NCI-H2227 (cell line): ENCODE results near the gene PLCD3.

Experiments used
- DNase-seq: peaks from one replicate; lab custom pipeline; 2025; ENCODE audit not compliant: unreplicated experiment; lab: John Stamatoyannopoulos, UW

PLCD3 gene, protein sequence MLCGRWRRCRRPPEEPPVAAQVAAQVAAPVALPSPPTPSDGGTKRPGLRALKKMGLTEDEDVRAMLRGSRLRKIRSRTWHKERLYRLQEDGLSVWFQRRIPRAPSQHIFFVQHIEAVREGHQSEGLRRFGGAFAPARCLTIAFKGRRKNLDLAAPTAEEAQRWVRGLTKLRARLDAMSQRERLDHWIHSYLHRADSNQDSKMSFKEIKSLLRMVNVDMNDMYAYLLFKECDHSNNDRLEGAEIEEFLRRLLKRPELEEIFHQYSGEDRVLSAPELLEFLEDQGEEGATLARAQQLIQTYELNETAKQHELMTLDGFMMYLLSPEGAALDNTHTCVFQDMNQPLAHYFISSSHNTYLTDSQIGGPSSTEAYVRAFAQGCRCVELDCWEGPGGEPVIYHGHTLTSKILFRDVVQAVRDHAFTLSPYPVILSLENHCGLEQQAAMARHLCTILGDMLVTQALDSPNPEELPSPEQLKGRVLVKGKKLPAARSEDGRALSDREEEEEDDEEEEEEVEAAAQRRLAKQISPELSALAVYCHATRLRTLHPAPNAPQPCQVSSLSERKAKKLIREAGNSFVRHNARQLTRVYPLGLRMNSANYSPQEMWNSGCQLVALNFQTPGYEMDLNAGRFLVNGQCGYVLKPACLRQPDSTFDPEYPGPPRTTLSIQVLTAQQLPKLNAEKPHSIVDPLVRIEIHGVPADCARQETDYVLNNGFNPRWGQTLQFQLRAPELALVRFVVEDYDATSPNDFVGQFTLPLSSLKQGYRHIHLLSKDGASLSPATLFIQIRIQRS

DNA sequence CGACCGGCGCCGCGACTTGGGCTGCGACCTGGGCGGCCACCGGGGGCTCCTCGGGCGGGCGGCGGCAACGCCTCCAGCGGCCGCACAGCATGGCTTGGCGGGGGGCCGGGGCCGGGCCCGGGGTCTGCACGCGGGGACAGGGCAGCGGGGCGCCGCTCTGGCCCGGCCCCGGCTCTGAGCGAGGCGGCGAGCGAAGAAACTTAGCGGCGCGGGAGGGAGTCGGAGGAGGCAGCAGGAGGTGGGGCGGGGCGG is at the start of gene PLCD3:
Gene PLCD3 (minus strand): TSS at position 196 of the 252 bp plus-strand sequence. CDS start 105 bp downstream, at position 91.
- DNase-seq = no peak

DNA sequence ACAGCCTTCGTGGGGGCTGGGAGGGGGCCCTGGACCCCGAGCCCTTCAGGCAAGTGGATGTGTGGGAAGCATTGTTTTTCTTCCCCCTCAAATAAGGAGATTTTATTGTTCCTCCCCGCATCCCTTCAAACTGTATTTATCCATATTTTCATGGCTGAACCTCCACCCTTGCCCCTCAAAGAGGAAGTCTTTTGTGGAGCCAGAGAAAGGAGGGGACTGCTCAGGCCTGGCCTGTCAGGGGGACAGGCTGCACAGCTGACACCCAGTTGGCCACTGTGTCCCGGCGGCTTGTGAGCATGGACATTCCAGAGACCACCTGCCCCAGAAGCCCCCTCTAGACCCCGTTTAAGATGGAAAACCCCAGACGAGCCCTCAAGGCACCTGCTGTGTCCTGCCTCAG is 45.2 kb upstream of the PLCD3 start:
- DNase-seq = no peak

DNA sequence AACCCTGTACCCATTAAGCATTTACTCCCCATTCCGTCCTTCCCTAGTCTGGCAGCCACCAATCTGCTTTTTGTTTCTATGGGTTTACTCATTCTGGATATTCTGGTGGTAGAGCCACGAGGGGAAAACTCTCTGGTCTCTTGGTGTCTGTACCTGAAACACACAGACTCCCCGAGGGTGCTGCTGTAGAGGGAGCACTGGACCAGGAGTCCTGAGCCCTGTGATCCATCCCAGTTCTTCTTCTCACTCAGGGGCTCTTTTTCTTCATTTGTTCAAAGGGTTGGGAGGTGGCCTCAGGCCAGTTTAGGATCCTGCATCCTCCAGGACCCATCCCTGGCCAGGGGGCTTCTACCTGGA is 43.4 kb upstream of the PLCD3 start:
- DNase-seq = no peak

DNA sequence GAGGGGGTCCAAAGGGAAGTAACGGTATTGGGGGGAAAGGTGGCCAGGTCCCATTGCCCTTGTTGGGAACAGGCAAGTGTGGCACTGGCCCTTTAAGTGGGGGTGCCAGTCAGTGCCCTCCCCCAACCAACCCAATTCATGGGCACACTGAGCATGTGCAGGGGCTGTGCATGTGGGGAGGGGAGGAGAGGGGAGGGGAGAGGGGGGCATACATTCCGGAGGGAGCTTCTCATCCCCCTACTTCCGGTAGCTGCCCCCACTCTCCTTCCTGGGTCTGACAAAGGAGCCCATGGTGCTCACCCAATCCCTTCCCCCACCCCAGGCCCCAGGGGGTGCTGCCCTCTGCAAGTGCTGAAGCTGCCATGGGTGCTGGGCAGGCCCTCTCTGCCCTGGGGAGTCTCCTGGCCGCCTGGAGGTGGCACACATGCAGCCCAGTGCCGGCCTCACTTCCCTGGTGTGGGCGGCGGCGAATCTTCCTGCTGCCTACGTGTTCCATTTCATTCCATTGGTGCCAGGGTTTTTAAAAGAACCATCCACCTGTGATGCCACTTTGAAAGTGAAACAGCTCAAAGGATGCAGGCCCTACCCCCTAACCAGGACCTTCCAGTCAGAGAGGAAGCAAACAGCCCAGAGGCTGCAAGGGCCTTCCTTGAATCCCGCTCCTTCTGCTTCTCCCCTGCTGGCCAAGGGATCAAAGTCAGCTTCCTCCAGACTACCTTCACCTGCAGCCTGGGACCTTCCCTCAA is 40.4 kb upstream of the PLCD3 start:
- peak; percentile 79 for DNase-seq

DNA sequence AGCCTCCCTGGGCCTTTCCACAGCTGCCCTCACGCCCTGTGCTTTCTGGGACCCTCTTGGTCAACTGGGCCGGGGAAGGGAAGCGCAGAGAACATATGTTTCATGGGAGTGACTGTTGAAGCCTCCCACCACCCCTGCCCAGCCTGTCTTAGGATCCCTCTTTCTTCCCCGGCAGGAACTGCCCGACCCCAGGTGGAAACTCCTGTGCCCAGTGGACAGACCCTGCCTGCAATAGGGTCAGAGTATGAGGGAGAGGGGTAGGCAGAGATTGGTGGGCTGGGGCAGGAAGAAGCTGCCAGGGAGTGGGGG is 39.9 kb upstream of the PLCD3 start:
- no peak for DNase-seq

DNA sequence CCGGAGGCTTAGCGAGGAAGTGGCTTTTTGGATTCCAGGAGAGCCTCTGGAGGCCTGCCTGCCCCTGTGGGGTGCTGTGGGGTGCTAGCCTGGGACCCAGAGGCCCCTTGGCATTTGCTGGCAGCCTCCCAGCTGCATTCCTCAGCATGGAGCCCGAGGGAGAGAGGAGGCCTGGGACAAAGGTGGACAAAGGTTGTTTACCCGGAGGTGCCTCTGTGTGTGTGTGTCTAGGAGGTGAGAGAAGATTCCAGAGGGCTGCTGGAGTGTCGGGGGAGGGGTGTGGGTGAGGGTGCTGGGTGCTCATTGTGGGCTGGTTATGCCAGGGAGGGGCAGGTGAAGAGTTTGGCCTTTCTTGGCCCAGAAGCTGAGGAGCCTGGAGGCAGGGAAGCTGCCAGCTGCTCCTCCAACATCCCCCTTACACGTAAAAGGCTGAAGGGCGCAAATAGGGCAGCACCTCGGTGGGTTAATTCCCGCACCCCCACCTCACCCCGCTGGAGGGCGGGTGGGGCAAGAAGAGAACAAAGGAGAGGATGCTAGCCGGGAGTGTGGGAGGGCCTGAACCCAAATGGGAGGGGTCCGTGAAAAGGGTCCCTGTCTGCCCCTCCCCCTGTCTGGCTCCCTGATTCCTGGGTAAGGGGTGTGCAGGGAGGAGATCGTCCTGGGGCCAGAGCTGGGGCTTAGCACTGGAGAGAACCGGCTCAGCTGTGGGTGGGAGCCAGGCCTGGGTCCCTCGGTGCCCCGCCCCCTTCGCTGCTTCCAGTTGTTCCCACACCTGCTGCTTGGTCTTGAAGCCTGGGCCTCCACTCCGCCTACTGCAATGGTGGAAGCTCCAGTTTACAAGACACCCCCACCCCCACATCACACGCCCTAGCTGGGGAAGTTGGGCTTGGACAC is 39.3 kb upstream of the PLCD3 start:
- DNase-seq = peak; percentile 82

DNA sequence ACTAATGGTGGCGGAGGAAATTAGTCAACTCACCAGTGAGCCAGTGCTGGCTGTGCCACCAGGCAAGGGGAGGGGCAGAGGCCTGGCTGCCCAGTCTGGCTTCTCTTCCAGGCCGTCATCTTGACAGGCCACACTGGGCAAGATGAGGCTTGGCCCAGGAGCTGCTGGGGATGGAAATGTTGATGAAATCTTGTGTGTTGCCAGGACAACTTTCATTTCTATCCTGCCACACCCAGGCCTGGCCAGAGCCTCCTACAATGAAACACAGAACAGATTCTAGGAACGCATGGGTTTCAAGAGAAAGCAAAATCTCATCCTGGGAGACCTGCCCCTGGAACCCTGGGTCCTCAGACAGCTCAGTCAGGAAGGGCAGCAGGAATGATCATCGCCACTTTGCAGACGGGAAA is 38.6 kb upstream of the PLCD3 start:
- DNase-seq = no peak

DNA sequence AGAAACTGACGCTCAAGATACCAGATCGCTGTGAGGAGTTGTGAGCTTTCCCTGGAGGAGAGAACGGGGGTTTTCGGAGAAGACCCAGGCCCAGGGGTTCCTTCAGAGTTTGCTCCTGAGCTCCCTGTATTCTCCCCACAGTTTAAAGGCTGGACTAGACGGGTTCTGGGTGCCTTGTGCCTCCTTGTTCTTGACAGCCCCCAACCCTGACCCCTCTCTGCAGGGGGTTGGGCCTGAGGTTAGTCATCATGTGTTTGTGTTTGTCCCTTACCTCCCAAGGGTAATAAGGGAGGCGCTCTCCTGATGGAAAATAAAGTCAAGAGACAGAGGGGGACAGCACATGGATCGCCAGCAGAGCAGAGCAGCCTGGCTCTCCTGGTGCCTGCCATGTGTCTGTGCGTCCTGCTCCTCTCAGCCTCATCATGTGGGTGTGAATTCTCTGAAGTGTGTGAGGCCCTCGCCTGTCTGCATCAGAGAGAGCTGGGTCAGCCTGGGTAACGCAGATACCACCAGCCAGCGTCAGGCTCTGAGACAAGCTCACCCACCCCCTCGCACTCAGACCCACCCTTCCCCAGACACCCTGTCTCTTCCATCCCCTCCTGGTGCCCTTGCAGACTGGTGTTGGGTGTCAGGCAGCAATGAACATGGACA is 38.1 kb upstream of the PLCD3 start:
- no peak for DNase-seq

DNA sequence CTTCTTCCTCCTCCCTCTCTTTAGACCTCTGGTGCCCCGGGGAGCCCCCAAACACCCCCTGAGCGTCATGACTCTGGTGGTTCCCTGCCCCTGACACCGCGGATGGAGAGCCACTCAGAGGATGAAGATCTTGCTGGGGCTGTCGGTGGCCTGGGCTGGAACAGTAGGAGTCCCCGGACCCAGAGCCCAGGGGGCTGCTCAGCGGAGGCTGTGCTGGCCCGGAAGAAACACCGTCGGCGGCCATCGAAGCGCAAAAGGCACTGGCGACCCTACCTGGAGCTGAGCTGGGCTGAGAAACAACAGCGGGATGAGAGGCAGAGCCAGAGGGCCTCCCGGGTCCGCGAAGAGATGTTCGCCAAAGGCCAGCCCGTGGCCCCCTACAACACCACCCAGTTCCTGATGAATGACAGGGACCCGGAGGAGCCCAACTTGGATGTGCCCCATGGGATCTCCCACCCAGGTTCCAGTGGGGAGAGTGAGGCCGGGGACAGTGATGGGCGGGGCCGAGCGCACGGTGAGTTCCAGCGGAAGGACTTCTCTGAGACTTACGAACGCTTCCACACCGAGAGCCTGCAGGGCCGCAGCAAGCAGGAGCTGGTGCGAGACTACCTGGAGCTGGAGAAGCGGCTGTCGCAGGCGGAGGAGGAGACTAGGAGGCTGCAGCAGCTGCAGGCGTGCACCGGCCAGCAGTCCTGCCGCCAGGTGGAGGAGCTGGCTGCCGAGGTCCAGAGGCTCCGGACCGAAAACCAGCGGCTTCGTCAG is 36.9 kb upstream of the PLCD3 start:
- DNase-seq = no peak

DNA sequence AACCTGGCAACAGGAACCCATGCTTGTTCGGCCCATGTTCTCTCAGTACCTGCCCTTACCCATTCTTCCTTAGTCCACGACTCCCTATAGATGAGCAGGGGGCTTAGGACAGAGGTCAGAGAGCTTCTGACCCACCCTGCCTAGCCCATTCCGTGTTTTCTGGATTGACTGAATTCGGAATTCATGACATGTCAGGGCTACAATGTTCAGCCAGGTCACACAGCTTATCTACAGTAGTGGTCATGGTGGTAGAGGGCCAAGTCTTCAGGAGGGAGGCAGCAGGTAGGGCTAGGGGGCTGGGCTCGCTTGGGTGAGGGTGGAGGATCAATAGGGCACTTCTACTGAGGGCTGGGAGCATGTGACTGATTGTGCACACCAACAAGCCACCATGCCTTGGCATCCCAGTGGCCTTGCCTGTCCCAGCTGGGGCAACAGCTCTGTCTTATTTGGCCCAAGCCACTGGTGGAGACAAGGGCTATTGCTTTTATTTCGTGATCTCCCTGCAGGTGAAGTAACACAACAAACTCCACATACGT is 32.5 kb upstream of the PLCD3 start:
- DNase-seq = no peak

DNA sequence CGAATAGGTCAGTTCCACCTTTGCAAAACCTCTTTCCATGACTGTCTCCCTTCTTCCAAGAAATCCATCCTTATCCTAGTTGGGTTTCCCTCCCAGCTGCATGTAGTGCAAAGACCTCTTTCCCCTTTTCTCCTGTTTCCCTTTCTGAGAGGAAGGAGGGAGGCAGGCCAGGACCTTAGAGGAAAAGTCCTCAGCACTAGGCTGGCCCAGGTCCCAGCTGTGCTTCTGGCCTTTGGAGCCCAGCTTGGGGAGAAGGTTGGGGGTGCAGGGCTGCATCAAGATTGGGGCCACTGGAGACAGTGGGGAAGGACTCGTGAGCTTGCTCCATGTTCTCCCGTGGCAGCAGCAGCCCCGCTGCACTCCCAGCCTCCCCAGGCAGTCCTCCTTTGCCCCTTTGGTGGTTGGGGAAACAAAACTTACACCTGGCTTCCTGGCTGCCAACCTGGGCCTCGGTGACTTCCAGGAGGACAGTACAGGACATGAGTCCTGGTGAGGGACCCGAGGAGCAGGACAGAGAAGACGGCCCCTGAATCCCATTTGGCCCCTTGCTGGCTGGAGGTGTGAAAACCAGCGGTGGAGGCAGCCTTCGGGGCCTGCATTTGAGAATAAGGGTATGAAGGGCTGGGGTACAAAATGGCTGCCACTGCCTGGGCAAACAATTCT is 29.8 kb upstream of the PLCD3 start:
- DNase-seq = no peak

DNA sequence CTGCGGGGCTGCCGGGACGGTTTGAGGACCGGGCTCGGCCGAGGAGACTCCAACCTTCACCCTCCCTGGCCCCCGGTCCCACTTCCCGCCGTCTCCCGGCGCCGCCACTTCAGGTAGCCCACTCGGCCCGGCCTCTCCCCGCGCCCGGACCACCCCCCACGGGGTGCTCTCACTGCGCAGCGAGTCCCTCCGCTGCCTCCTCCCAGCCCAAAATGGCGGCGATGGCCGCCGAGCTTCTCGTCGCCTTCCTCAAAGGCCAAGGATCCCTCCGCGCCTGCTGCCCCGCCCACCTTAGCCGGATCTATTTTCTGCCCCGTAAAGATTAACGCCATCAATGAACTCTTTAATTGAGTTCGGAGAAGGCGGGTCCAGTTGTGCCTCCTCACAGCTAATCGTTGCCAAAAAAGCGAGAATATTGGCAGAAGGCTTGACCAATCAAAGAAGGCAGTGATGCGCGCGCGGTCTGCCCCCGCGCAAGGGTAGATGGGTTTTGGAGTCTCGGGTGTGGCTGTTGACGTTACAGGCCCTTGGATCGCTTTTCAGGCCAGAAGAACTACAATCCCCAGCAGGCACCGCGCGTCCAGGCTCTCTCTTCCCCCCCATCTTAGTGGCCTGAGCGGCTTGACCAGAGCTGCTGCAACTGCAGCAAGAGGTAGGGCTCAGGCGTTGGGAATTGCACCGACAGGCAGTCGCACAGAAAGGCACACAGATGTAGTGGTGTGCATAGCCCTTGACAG is 29.1 kb upstream of the PLCD3 start, which contains the start of gene HEXIM2:
Gene HEXIM2 (plus strand): TSS at position 588 of the 737 bp plus-strand sequence. CDS start 919 bp downstream, outside the sequence.
- peak; percentile 100 for DNase-seq

DNA sequence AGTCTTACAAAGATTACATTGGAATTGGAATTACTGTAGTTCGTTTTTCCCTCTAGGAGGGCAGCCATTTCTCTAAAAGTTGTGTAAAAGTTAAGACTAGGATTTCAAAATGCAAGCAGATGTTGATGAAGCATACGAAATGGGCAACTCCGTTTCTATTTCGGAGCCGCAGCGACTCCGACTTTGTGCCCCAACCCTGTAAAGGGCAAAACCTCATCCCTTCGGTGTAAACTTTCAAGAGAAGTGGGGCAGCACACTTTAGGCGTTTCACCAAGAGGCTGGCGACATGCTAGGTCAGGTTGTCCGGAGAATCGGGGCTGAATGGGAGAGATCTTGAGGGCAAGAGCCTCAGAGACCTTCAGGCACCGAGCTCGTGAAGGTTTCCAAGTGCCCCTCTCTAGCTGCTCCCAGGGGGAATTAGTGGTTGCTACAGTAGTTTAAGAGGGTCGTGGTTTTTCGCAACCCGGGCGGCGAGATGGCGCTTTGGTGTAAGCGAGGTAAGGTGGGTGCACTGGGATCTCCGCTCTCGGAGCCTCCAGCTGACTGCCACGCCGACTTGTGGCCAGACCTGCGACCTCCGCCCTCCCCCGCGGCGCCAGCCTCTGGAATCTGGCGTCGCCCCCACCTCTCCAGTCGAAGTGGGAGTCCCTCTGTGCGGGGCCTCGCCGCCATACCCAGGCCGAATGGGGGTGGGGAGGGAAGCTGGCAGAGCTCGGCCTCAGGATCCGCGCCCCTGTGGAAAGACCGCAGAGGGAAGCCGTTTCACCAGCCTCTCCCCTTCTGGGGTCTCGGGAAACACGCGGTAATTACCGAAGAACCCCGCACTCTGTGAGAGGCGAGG is 28.4 kb upstream of the PLCD3 start:
- peak; percentile 69 for DNase-seq

DNA sequence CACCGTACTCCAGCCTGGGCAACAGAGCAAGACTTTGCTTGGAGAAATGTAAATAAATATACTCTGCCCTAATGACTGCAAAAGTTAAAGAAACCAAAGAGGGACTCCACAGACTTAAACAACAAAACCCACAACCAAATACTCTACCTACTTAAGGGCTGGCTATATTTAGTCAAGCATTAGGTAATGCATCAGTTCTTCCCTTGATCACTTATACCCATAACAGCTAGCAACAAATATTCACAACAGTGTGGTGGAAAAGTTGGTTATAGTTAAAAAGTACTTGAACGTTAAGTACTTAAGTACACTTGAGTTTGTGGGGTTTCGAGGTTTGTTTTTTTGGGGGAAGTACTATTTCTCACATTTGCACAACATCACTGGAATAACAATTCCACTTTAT is 23.9 kb upstream of the PLCD3 start:
- DNase-seq = no peak

DNA sequence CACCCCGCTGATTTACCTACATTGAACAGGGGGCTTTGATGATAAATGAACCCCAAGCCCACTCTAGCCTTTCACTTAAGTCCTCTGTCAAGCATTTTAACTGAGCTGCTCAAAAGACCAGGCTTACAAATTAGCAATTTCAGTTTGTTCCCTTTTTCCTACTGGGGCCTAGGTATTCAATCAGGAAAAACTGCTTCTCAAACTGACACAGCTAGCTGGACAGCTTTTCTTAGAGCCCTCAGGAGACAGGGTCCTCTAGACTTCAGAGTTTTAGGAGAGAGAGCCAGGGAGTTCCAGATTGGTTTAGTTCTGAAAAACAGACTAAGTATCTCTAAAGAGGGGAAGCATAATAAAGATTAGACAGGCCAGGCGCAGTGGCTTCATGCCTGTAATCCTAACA is 23.2 kb upstream of the PLCD3 start:
- DNase-seq = no peak

DNA sequence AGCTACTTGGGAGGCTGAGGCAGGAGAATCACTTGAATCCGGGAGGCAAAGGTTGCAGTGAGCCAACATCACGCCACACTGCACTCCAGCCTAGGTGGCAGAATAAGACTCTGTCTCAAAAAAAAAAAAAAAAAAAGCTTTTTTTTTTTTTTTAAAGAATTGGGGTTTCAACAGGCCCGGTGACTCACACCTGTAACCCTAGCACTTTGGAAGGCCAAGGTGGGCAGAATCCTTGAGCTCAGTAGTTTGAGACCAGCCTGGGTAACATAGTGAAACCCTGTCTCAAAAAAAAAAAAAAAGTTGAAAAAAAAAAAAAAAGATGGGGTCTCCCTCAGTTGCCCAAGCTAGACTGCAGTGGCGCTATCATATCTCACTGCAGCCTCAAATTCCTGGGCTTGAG is 22.7 kb upstream of the PLCD3 start:
- DNase-seq = no peak
